DMS 273 (cell line): Measurements from ENCODE around the gene CT45A7.
"Not testable (repeated sequence)": the region's sequence is repeated elsewhere in the genome, so short reads cannot be mapped to it uniquely, and the experiment has no call there.

Experiments used
- DNase-seq: peaks from one replicate; lab custom pipeline; 2025; ENCODE audit not compliant: unreplicated experiment; lab: John Stamatoyannopoulos, UW

CT45A7 gene

GRCh38 chrX:135837180-135837579, at the start of gene CT45A7:
Gene CT45A7, minus strand, starts transcription at chrX:135837280. Its CDS starts 3,747 bp downstream, at chrX:135833533.
- not testable (repeated sequence) for DNase-seq

- DNase-seq: not testable (repeated sequence)
Measured at GRCh38 chrX:135882741-135883140, 45.7 kb upstream of the CT45A7 start.

GRCh38 chrX:135871712-135872111, 34.6 kb upstream of the CT45A7 start, which contains the start of gene CT45A9:
Gene CT45A9, minus strand, starts transcription at chrX:135871812. Its CDS starts 3,751 bp downstream, at chrX:135868061.
- not testable (repeated sequence) for DNase-seq

GRCh38 chrX:135854438-135854837, 17.4 kb upstream of the CT45A7 start, which contains the start of gene CT45A8:
Gene CT45A8, minus strand, starts transcription at chrX:135854538. Its CDS starts 3,755 bp downstream, at chrX:135850783.
- DNase-seq: not testable (repeated sequence)

DNA sequence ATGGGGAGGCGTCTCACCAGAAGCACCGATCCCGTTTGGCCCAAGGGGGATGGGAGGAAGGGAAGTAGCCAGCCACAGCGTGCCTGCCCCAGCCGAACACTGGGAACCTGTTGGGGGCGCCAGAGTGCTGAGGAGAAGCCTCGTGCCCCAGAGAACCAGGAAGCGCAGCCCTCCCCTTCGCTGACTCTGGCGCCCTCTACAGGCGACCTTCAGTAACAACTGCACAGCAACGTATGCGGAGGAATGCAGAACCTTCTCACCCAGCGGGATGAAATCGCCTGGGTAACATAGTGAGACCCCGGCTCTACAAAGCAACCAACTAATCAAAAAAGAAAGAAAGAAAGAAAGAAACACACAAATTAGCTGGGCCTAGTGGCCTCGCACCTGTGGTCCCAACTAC, 17.2 kb downstream of the CT45A7 start, which contains the start of gene CT45A2:
Gene CT45A2 (minus strand): TSS at position 101 of the 400 bp plus-strand sequence. CDS start 3,747 bp downstream, outside the sequence.
- not testable (repeated sequence) for DNase-seq

- not testable (repeated sequence) for DNase-seq
Measured at GRCh38 chrX:135802687-135803086, 34.4 kb downstream of the CT45A7 start, which contains the start of gene CT45A6. Gene CT45A6, minus strand, starts transcription at chrX:135802787. Its CDS starts 3,794 bp downstream, at chrX:135798993.

DNA sequence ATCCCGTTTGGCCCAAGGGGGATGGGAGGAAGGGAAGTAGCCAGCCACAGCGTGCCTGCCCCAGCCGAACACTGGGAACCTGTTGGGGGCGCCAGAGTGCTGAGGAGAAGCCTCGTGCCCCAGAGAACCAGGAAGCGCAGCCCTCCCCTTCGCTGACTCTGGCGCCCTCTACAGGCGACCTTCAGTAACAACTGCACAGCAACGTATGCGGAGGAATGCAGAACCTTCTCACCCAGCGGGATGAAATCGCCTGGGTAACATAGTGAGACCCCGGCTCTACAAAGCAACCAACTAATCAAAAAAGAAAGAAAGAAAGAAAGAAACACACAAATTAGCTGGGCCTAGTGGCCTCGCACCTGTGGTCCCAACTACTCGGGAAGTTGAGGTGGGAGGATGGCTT, 51.7 kb downstream of the CT45A7 start, which contains the start of gene CT45A5:
Gene CT45A5 (minus strand): TSS at position 101 of the 400 bp plus-strand sequence. CDS start 3,774 bp downstream, outside the sequence.
- not testable (repeated sequence) for DNase-seq
